GM19328 (cell line): ENCODE measurements around the gene RANBP9.

ENCODE experiments used
- ATAC-seq: cut with Tn5 transposase; IDR thresholded peaks from one replicate; pipeline ENCODE4 v1.9.1; 2021; ENCODE audit warnings: mild to moderate bottlenecking, moderate library complexity; ENCODE audit not compliant: unreplicated experiment

RANBP9 gene

DNA sequence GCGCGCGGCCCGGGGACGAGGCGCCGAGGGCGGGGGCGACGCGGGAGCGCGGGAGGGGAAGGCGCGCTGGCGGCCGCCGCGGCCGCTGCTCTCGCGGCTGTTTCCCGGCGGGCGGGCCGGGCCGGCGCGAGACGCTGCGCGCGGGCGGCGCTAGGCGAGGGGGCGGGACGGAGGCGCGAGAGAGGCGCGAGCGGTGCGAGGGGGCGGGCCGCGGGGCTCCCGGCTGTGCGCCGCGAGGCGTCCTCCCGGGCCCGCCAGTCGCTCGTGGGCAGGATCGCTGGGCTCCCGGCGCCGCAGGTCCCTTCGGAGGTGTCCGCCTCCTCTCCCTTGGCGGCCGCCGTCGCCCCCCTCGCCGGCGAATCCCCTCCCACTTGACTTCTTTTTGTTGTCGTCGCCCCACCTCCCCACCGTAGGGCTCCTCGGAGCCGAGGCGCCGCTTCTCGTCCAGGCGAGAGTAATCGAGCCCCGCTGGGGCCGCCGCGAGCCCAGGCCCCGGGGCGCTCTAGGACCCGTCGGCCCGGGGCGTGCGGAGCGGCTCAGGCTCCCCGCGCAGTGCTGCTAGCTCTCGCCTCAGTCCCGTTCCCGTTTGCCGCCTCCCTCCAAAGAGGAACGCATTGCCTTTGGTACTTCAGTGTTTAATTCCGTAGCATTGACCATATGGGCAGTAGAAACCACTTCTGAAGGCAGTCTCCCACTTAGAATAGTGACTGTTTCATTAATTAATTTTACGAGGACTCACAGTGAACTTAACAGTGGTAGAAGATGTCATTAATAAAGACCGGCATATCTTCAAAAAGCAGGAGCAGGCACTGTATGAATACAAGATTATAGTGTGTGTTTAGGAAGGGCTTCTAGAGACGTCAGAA is at the start of gene RANBP9:
Gene RANBP9 (minus strand): TSS at position 103 of the 866 bp plus-strand sequence. CDS start 330 bp downstream, outside the sequence.
- peak; percentile 75 for ATAC-seq

DNA sequence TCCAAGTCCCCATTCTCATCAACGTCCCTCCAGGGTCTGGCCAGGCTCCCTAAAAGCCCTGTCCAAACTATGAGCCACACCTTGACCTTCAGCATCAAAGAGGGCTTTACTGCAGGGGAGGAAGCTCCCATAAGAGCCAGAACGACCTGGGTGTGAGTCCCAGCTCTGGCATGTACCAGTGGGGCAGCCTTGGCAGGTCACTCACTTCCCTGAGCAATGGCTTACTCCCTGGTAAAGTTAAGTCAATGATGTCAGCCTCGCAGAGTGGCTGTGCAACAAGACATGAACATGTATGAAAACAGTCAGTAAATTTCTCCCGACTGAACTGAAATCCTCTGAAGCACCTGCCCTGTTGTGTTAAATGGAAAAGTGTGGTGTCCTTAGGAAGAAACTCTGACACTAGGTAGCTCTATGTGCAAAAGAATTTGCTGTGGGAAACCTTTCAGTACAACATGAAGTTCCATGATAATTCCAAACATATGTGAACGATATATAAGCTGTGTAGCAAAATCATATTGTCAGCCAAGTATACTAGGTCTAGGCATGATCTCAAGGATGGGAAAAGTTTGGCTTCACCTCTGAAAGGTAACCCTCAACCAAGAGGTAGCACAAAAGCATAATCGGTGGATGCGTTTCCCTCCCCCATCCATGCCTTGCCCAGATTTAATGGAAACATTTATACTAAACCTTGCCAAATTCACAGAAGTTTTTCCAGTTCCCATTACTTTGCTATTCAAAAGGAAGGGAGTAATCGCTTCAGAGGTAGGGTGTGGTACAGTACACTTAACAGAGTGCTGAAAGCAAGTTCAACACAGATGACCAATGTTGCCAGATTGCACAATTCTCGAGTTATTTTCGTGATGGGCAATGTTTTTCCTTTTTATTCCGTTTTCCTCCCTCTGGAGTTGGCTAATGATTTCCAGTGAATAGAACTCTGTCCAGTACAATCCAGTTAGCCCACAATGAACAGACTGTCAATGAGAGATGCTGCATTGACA is 49.0 kb upstream of the RANBP9 start:
- ATAC-seq = no peak

DNA sequence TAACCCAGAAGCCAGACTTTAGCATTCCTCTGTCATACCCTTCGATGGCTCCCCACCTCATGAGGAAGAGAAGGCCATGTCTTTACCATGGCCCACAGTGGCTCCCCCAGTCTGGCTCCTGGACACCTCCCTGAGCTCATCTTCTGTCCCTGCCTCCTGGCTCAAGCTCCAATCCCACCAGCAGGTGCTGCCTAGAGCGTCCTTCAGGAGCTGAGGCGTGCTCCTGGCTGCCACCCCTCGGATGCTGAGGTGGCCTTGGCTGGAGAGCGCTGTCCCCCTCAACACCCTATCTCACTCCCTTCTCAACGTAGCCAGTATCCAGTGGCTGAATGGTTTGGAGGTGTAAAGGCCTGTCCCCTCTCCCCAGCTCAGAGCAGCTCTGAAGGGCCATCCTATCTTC is 47.4 kb upstream of the RANBP9 start:
- ATAC-seq = no peak

GRCh38 chr6:13754644-13755043 is 43.0 kb upstream of the RANBP9 start:
- no peak for ATAC-seq

GRCh38 chr6:13743736-13744127 is 32.1 kb upstream of the RANBP9 start:
- no peak for ATAC-seq

GRCh38 chr6:13742961-13743735 is 31.5 kb upstream of the RANBP9 start:
- ATAC-seq = no peak

DNA sequence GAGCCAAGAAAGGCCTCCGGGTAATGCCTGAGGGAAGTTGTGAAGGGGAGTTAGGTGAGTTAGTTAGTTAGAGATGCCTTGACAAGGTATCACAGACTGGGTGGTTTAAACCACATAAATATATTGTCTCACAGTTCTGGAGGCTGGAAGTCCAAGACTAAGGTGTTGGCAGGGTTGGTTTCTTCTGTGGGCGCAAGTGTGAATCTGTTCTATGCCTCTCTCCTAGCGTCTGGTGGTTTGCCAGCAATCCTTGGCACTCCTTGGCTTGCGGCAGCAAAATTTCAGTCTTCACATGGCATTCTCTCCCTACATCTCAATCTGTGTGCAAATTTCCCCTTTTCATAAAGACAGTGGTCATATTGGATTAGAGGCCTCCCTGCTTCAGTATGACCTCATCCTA is 29.7 kb upstream of the RANBP9 start:
- no peak for ATAC-seq

- no peak for ATAC-seq
Observed at GRCh38 chr6:13735031-13735430, 23.4 kb upstream of the RANBP9 start.

- no peak for ATAC-seq
Observed at GRCh38 chr6:13733178-13733887, 21.7 kb upstream of the RANBP9 start.

- no peak for ATAC-seq
Observed at GRCh38 chr6:13730704-13731103, 19.1 kb upstream of the RANBP9 start.

GRCh38 chr6:13729891-13730290 is 18.3 kb upstream of the RANBP9 start:
- no peak for ATAC-seq

GRCh38 chr6:13725570-13725969 is 13.9 kb upstream of the RANBP9 start:
- no peak for ATAC-seq

DNA sequence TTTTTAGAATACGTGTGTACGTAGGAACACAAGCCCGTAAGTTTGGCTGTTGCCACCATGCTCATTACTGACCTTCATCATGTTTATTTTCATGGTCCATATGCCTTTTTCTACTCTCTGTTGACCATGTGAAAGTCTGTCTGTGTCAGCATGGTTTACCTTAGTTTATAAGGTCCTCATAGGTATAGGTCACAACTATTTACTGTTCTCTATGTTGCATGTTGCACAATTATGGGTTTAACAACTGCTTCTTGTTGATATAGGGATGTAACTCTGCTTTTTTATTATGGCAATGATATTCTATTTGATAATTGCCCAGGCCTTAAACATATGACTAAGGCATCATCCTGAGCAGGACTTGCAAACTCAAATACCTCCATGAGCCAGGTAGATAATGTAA is 13.4 kb upstream of the RANBP9 start:
- no peak for ATAC-seq

DNA sequence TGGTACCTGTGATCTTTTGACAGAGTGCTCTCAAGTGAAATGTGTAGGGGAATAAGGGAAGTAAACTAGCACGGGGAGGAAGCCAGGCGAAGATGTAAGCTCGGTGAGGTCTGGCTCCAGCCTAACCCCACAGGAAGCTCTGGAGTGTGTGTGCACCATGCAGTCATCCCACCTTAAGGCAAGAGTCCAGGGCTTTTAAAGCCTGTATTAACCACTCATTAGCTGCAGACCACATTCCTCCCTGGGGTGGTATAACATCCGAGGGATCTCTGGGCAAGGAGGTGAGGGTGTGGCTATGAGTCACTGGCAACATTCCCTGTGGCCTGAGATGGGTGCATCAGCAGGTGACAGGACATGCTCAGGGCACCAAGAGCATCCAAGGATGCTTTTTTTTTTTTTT is 12.5 kb upstream of the RANBP9 start:
- ATAC-seq = no peak

- no peak for ATAC-seq
Observed at GRCh38 chr6:13722880-13723279, 11.2 kb upstream of the RANBP9 start.

DNA sequence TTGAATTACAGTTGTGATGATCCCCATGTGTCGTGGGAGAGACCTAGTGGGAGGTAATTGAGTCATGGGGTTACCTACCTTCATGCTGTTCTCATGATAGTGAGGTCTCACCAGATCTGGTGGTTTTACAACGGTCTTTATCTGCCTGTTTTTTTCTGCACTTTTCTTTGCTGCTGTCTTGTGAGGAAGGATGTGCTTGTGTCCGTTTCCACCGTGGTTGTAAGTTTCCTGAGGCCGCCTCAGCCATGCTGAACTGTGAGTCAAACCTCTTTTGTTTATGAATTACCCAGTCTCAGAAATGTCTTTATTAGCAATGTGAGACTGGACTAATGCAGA is 6.5 kb upstream of the RANBP9 start:
- ATAC-seq = no peak

DNA sequence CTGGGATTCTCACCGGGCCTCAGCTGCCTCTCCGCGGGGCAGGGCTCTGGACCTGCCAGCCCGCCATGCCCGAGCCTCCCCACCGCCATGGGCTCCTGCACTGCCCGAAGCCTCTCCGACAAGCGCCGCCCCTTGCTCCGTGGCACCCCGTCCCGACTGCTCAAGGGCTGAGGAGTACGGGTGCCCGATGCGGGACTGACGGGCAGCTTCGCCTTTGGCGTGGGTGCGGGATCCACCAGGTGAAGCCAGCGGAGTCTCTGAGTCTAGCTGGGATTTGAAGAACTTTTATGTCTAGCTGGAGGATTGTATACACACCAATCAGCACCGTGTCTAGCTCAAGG is 5.3 kb upstream of the RANBP9 start:
- no peak for ATAC-seq

- no peak for ATAC-seq
Observed at GRCh38 chr6:13716225-13716954, 4.8 kb upstream of the RANBP9 start.

DNA sequence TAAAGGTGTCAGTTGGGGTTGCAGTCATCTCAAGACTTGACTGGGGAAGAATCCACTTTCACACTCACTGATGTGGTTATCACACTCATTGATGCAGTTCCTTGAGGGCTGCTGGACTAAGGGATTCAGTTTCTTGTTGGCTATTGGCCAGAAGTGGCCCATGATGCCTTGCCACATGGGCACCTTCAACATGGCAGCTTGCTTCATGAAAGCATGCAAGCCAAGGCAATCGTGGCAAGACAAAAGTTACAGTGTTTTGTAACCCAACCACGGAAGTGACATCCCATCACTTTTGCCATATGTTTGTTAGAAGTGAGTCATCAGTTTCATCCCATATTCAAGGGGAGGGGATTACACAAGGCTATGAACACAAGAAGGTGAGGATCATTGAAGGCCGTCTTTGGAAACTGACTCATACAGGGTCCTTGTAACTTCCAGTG is 3.8 kb upstream of the RANBP9 start:
- no peak for ATAC-seq

- no peak for ATAC-seq
Observed at GRCh38 chr6:13712599-13712898, 914 bp upstream of the RANBP9 start.
